Measurements from ENCODE around the gene HOXD3.
A peak's percentile ranks its signal among the peaks of the same experiment; 100 is the strongest.

The HOXD3 gene

GRCh38 chr2:176135035-176135440 is 22.1 kb upstream of the HOXD3 start:
- DNase-seq, result no peak

- DNase-seq, result no peak
Measured at GRCh38 chr2:176136374-176137251, 20.5 kb upstream of the HOXD3 start.

- no peak for DNase-seq
Measured at GRCh38 chr2:176137252-176137580, 19.9 kb upstream of the HOXD3 start.

GRCh38 chr2:176137906-176138305 is 19.2 kb upstream of the HOXD3 start:
- no peak for DNase-seq

GRCh38 chr2:176138526-176138922 is 18.6 kb upstream of the HOXD3 start:
- DNase-seq, result no peak

- DNase-seq, result no peak
Measured at GRCh38 chr2:176138923-176139660, 18.0 kb upstream of the HOXD3 start.

- no peak for DNase-seq
Measured at GRCh38 chr2:176139661-176140512, 17.2 kb upstream of the HOXD3 start.

- DNase-seq, result peak; percentile 54
Measured at GRCh38 chr2:176140513-176141317, 16.4 kb upstream of the HOXD3 start.

GRCh38 chr2:176142281-176142680 is 14.8 kb upstream of the HOXD3 start:
- DNase-seq, result no peak

- DNase-seq, result no peak
Measured at GRCh38 chr2:176145085-176145969, 11.8 kb upstream of the HOXD3 start.

GRCh38 chr2:176146101-176146500 is 11.0 kb upstream of the HOXD3 start:
- no peak for DNase-seq

GRCh38 chr2:176146645-176147044 is 10.5 kb upstream of the HOXD3 start:
- DNase-seq, result no peak

- no peak for DNase-seq
Measured at GRCh38 chr2:176147210-176147799, 9.8 kb upstream of the HOXD3 start.

GRCh38 chr2:176147800-176148496 is 9.2 kb upstream of the HOXD3 start:
- DNase-seq, result no peak

- no peak for DNase-seq
Measured at GRCh38 chr2:176148751-176149421, 8.2 kb upstream of the HOXD3 start.

- DNase-seq, result no peak
Measured at GRCh38 chr2:176149481-176149938, 7.6 kb upstream of the HOXD3 start.

- no peak for DNase-seq
Measured at GRCh38 chr2:176149939-176150583, 7.0 kb upstream of the HOXD3 start.

- DNase-seq, result no peak
Measured at GRCh38 chr2:176150584-176151441, 6.3 kb upstream of the HOXD3 start.

Data from NCI-H1436 treated with DMSO at 0.1 percent for 48 hours (cell line).